Measurements from ENCODE around the gene HNRNPUL2. TPM values are rescaled to one million over a fixed set of nuclear protein-coding genes. Genes with fewer than 3 reads are reported as not detected.

HNRNPUL2 gene
- total and polyA plus RNA-seq, 2 of the 4 experiments (the other 2 are of a cell fraction) = 3.9 to 30.2 TPM

DNA sequence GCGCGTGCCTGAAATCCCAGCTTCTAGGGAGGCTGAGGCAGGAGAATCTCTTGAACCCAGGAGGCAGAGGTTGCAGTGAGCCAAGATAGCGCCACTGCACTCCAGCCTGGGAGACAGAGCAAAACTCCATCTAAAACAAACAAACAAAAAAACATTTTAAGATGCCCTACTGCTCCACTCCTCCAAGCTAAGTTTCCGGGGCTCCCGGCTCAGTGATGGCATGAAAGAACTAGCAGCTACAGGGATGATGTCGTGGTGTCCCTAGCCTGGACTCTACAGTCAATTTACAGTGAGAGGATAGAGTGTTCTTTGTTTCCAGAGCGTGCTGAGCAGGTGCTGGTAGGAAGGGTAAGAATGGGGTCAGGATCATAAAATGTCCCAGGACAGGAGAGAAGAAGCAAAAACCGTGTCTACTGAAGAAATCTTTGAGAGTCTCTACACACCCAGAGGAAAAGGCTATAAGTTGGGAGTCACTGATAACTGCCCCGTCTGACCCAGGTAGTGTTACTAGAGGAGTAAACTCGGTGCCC, 27.9 kb upstream of the HNRNPUL2 start:
- in situ Hi-C loops (cut with MboI; ENCODE audit: low sequenced_read_pairs) = no loop called here
- intact Hi-C loops (cut with micrococcal nuclease) = no loop called here
- no peak for TF ChIP-seq RAD21 (IDR thresholded peaks at IDR 0.05; ENCODE audit: low read length)
- no peak for TF ChIP-seq RFX5 (IDR thresholded peaks at IDR 0.05; ENCODE audit: low read depth, low read length)
- no peak for TF ChIP-seq MAZ (IDR thresholded peaks at IDR 0.05; ENCODE audit: borderline replicate concordance, low read depth, low read length)
- no peak for TF ChIP-seq MAFK (IDR thresholded peaks at IDR 0.05; ENCODE audit: low read depth, low read length)
- TF ChIP-seq SMC3 (IDR thresholded peaks at IDR 0.05; ENCODE audit: low read depth, low read length) = no peak
- no peak for TF ChIP-seq MXI1 (IDR thresholded peaks at IDR 0.05; ENCODE audit: borderline replicate concordance, low read depth, low read length)
- no peak for TF ChIP-seq POLR2A (IDR thresholded peaks at IDR 0.05; ENCODE audit: low read depth, low read length)
- TF ChIP-seq RCOR1 (IDR thresholded peaks at IDR 0.05; ENCODE audit: insufficient replicate concordance, low read length) = no peak
- no peak for TF ChIP-seq NFE2L2 (IDR thresholded peaks at IDR 0.05; ENCODE audit: low read depth, low read length)
- no peak for DNase-seq
- Histone ChIP-seq H3K56ac (ENCODE audit: extremely low read depth, insufficient read depth, low read length) (no peak overlapping the region), H3K27ac (ENCODE audit: insufficient read depth, low read length) (no peak overlapping the region), H3K4me2 (ENCODE audit: low read depth, low read length) (no peak overlapping the region), H3K4ac (ENCODE audit: low read depth, low read length) (no peak overlapping the region), H3K14ac (replicated peaks; ENCODE audit: low read depth, low read length) (no peak overlapping the region), H3K18ac (ENCODE audit: low read depth, low read length) (no peak overlapping the region), H2AK9ac (replicated peaks; ENCODE audit: low read depth, low read length, poor library complexity) (no peak overlapping the region), H3K9me3 (ENCODE audit: control insufficient read depth, insufficient read depth, low read length) (no peaks in the 10 kb centered on the region), H3K9me1 (ENCODE audit: insufficient read depth, low read length) (peaks cover 3% of the 10 kb centered on the region; the same call in 1 of the 2 replicates), H3K79me1 (ENCODE audit: low read depth in 1 of 2, low read length in 2 of 2) (peaks cover 9 to 30% of the 10 kb centered on the region in 2 experiments; a peak in 3 of 4 replicates), H2AFZ (replicated peaks; ENCODE audit: low read length, poor library complexity) (no peak overlapping the region), H3K23ac (ENCODE audit: low read depth, low read length) (no peak overlapping the region), H2AK5ac (ENCODE audit: low read depth, low read length) (no peak overlapping the region), H2BK15ac (ENCODE audit: low read depth, low read length) (no peak overlapping the region), H3K4me1 (ENCODE audit: control insufficient read depth, insufficient read depth, low read length) (no peaks in the 10 kb centered on the region), H2BK5ac (ENCODE audit: low read depth, low read length, poor library complexity, severe bottlenecking) (no peak overlapping the region), H3K36me3 (ENCODE audit: control insufficient read depth, insufficient read depth, low read length) (peaks cover 12% of the 10 kb centered on the region), H3K27me3 (ENCODE audit: control insufficient read depth, insufficient read depth, low read length) (no peaks in the 10 kb centered on the region), H2BK120ac (ENCODE audit: low read depth, low read length) (no peak overlapping the region), H2BK20ac (ENCODE audit: low read depth, low read length) (no peak overlapping the region), H4K5ac (ENCODE audit: low read depth, low read length) (no peak overlapping the region), H3K9ac (ENCODE audit: low read depth, low read length) (no peak overlapping the region), H3K4me3 (ENCODE audit: insufficient read depth, low read depth, low read length) (no peak overlapping the region), H4K8ac (ENCODE audit: low read depth in 2 of 2, low read length in 2 of 2) (no peak overlapping the region), H4K91ac (ENCODE audit: insufficient read depth, low read depth, low read length) (no peak overlapping the region), H4K20me1 (ENCODE audit: insufficient read depth, low read length) (no peaks in the 10 kb centered on the region)
- 100% methylated on average over 1 of the region's 10 CpGs; no CpG with 5 or more reads in 1 of the 2 experiments for WGBS, 2 experiments (ENCODE audit: extremely low coverage in 2 of 2, insufficient read length in 1 of 2)
- ChIA-PET POLR2A (ENCODE audit: unreplicated experiment) (no interaction called here), CTCF (interaction anchor here (0.5 kb wide), 1 partner anchor 64 kb away, joined by 3 read pairs; no protein-coding TSS in a partner anchor)
- BruUV-seq (replicated peaks) = no TSS peak
- dilution Hi-C loops (cut with HindIII; ENCODE audit: low sequenced_read_pairs, unreplicated experiment) = no loop called here
- ATAC-seq (ENCODE audit: low read depth) = no peak

Measured in IMR-90 (cell line).